ENCODE results near the gene ACVR1B. TPM values are rescaled to one million over a fixed set of nuclear protein-coding genes. Genes with fewer than 3 reads are reported as not detected.

ACVR1B gene
- total and polyA plus RNA-seq, 11 donors, result 7.4 to 19.8 (median 11.6) TPM

DNA sequence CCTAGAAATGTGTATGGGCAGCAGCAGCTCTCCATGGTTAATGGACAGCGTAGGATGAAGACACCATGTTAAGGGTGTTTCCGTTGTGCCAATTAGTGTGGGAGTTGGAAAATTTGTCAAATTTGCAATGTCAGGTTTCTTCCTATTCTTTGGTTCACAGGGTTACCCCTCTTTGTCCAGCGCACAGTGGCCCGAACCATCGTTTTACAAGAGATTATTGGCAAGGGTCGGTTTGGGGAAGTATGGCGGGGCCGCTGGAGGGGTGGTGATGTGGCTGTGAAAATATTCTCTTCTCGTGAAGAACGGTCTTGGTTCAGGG is 29.3 kb downstream of the ACVR1B start:
- intact Hi-C loops (cut with DNase I), result loop anchor here in 9 of 10 donors (1.0 to 10.0 kb wide), 8 partner anchors 54 to 556 kb away; partner anchors contain the start of gene SLC4A8 (in 2 of the 9)
- WGBS, 4 donors, result 85 to 95% (median 88%) methylated on average over 10 of the region's 10 CpGs
- no peak for DNase-seq
- Histone ChIP-seq H3K27me3 (no peaks in the 10 kb centered on the region), H3K4me3 (no peak overlapping the region), H3K4me1 (peaks cover 0 to 32% (median 0%) of the 10 kb centered on the region in 12 donors), H3K27ac (no peak overlapping the region), H3K9me3 (no peaks in the 10 kb centered on the region), H3K36me3 (peaks cover 0 to 92% (median 74%) of the 10 kb centered on the region in 9 donors)
- TF ChIP-seq, protein P1, sequence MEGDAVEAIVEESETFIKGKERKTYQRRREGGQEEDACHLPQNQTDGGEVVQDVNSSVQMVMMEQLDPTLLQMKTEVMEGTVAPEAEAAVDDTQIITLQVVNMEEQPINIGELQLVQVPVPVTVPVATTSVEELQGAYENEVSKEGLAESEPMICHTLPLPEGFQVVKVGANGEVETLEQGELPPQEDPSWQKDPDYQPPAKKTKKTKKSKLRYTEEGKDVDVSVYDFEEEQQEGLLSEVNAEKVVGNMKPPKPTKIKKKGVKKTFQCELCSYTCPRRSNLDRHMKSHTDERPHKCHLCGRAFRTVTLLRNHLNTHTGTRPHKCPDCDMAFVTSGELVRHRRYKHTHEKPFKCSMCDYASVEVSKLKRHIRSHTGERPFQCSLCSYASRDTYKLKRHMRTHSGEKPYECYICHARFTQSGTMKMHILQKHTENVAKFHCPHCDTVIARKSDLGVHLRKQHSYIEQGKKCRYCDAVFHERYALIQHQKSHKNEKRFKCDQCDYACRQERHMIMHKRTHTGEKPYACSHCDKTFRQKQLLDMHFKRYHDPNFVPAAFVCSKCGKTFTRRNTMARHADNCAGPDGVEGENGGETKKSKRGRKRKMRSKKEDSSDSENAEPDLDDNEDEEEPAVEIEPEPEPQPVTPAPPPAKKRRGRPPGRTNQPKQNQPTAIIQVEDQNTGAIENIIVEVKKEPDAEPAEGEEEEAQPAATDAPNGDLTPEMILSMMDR (IDR thresholded peaks at IDR 0.05), result no peak
- no peak for TF ChIP-seq POLR2A (IDR thresholded peaks at IDR 0.05)
- no peak for ATAC-seq

DNA sequence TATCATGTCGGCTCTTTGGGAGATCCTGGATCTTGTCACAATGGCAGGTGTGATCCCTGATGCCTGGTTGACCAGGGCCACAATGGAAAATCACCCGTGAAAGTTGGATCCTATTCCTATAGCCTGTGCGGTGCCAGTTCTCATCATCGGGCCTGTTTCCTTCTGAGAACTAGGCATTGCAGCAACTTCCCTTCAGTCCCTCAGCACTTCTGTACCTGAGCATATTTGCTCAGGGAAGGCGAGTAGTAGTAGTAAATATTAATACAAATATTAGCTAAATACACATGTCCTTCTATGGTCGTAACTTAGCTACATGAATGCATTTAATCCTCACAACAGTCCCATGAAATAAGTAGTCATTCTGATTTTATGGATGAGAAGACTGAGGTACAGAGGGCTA is 33.2 kb downstream of the ACVR1B start:
- ATAC-seq, result no peak
- intact Hi-C loops (cut with DNase I), result loop anchor here in 3 of 10 donors (5.0 to 10.0 kb wide), 2 partner anchors 107 to 560 kb away; partner anchors contain the start of gene SLC4A8 (in 2 of the 3)
- H3K27ac ChIP-seq, result no peak overlapping the region
- DNase-seq, result no peak
- peaks cover 0 to 92% (median 78%) of the 10 kb centered on the region in 9 donors for H3K36me3 ChIP-seq
- WGBS, 4 donors, result 66 to 78% (median 74%) methylated on average over 6 of the region's 6 CpGs
- H3K4me3 ChIP-seq, result no peak overlapping the region
- H3K4me1 ChIP-seq, result peaks cover 0 to 10% (median 0%) of the 10 kb centered on the region in 12 donors
- TF ChIP-seq, protein P1 (IDR thresholded peaks at IDR 0.05), result no peak
- TF ChIP-seq POLR2A (IDR thresholded peaks at IDR 0.05), result no peak
- H3K27me3 ChIP-seq, result no peaks in the 10 kb centered on the region
- no peaks in the 10 kb centered on the region for H3K9me3 ChIP-seq

DNA sequence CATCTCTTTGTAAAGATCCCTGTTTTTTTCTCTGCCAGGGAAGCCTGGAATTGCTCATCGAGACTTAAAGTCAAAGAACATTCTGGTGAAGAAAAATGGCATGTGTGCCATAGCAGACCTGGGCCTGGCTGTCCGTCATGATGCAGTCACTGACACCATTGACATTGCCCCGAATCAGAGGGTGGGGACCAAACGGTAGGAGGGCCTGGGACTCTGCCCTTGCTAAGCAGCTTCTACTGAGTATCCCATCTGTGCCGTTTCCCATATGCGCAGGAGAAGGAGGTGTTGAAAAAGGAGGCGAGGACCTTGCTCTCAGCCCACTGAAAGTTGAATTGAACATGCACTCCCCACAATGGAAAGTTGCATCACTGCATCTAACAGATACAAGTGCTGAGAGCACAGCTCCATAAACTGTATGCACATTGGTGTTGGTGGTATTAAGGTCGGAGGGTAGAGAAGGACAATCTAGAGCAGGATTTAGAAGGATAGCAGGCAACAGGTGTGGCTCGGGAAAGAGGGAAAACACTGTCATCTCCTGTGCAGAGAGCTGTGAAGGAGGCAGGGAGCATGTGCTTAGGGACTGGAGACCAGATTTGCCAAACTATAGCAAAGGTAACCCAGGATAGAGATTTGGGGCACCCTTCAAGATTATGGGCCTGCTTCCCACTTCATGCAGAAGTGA is 33.8 kb downstream of the ACVR1B start:
- no peaks in the 10 kb centered on the region for H3K27me3 ChIP-seq
- WGBS, 4 donors, result 85 to 88% (median 88%) methylated on average over 9 of the region's 9 CpGs
- TF ChIP-seq POLR2A (IDR thresholded peaks at IDR 0.05), result no peak
- TF ChIP-seq, protein P1 (IDR thresholded peaks at IDR 0.05), result no peak
- H3K4me1 ChIP-seq, result peaks cover 0 to 4% (median 0%) of the 10 kb centered on the region in 12 donors
- no peak overlapping the region for H3K27ac ChIP-seq
- intact Hi-C loops (cut with DNase I), result loop anchor here in 2 of 10 donors (10.0 kb wide), 1 partner anchor 560 kb away; the partner anchor contains the start of gene SLC4A8 (in 2 of the 2)
- H3K4me3 ChIP-seq, result no peak overlapping the region
- no peaks in the 10 kb centered on the region for H3K9me3 ChIP-seq
- no peak for ATAC-seq
- no peak for DNase-seq
- peaks cover 0 to 92% (median 78%) of the 10 kb centered on the region in 9 donors for H3K36me3 ChIP-seq

DNA sequence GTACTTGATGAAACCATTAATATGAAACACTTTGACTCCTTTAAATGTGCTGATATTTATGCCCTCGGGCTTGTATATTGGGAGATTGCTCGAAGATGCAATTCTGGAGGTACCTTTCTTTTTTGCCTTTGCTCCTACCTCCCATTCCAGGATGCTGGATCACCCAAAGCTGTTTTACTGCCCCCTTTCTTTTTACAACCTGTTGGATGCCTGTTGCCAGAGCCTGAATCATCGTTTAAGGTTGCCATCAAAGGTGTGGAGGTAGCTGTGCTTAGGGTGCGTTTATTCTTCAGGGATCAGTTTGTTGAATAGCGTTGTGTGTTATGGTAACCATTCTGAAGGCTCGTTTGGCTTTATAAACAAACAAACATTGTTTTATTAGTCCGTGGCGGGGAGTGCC is 35.3 kb downstream of the ACVR1B start:
- TF ChIP-seq, protein P1 (IDR thresholded peaks at IDR 0.05), result no peak
- TF ChIP-seq POLR2A (IDR thresholded peaks at IDR 0.05), result no peak
- Histone ChIP-seq H3K27me3 (no peaks in the 10 kb centered on the region), H3K36me3 (peaks cover 0 to 88% (median 77%) of the 10 kb centered on the region in 9 donors), H3K27ac (no peak overlapping the region), H3K4me3 (no peak overlapping the region), H3K9me3 (no peaks in the 10 kb centered on the region), H3K4me1 (no peaks in the 10 kb centered on the region)
- intact Hi-C loops (cut with DNase I), result loop anchor here in 2 of 10 donors (10.0 kb wide), 1 partner anchor 562 kb away; the partner anchor contains the start of gene SLC4A8 (in 2 of the 2)
- DNase-seq (no peak), ATAC-seq (no peak)
- 93 to 95% (median 94%) methylated on average over 8 of the region's 8 CpGs for WGBS, 4 donors

Data from heart left ventricle (tissue), 16 donors.